ENCODE data around the gene ARHGEF10L.

Gene ARHGEF10L

GRCh38 chr1:17531682-17532487 is 7.6 kb upstream of the ARHGEF10L start:
- Histone ChIP-seq H3K79me2 (ENCODE audit: insufficient read depth, low read length) (no peaks in the 10 kb centered on the region), H4K20me1 (ENCODE audit: low read depth, low read length) (no peaks in the 10 kb centered on the region), H3K9ac (ENCODE audit: low read length) (no peak overlapping the region), H3K9me3 (ENCODE audit: insufficient read depth, low read length) (no peaks in the 10 kb centered on the region), H2AFZ (ENCODE audit: low read depth, low read length, severe bottlenecking) (no peak overlapping the region), H3K27me3 (ENCODE audit: low read length) (no peaks in the 10 kb centered on the region), H3K9me2 (replicated peaks; ENCODE audit: insufficient read depth, low read length) (no peaks in the 10 kb centered on the region), H3F3A (ENCODE audit: insufficient read depth) (no peaks in the 10 kb centered on the region), H3K27ac (ENCODE audit: low read depth, low read length) (no peak overlapping the region), H3K36me3 (ENCODE audit: low read length) (no peaks in the 10 kb centered on the region), H3K4me2 (ENCODE audit: low read depth, low read length, poor library complexity, severe bottlenecking) (no peak overlapping the region), H3K4me3 (ENCODE audit: insufficient read depth, low read length, poor library complexity, severe bottlenecking) (no peak overlapping the region)
- TF ChIP-seq CTCF (IDR thresholded peaks at IDR 0.05; ENCODE audit: insufficient read depth, low read length, poor library complexity, severe bottlenecking) = no peak
- no peak for TF ChIP-seq EZH2phosphoT487 (conservative IDR thresholded peaks at IDR 0.05; ENCODE audit: low read length)

- no peaks in the 10 kb centered on the region for H3K27me3 ChIP-seq (ENCODE audit: low read length)
- TF ChIP-seq EZH2phosphoT487 (conservative IDR thresholded peaks at IDR 0.05; ENCODE audit: low read length) (no peak), CTCF (IDR thresholded peaks at IDR 0.05; ENCODE audit: insufficient read depth, low read length, poor library complexity, severe bottlenecking) (no peak)
- H3K4me3 ChIP-seq (ENCODE audit: insufficient read depth, low read length, poor library complexity, severe bottlenecking) = no peak overlapping the region
- no peaks in the 10 kb centered on the region for H3K79me2 ChIP-seq (ENCODE audit: insufficient read depth, low read length)
- H3K9me3 ChIP-seq (ENCODE audit: insufficient read depth, low read length) = no peaks in the 10 kb centered on the region
- H3K9me2 ChIP-seq (replicated peaks; ENCODE audit: insufficient read depth, low read length) = no peaks in the 10 kb centered on the region
- no peak overlapping the region for H3K9ac ChIP-seq (ENCODE audit: low read length)
- no peaks in the 10 kb centered on the region for H4K20me1 ChIP-seq (ENCODE audit: low read depth, low read length)
- no peaks in the 10 kb centered on the region for H3K36me3 ChIP-seq (ENCODE audit: low read length)
- H3K27ac ChIP-seq (ENCODE audit: low read depth, low read length) = no peak overlapping the region
- no peak overlapping the region for H3K4me2 ChIP-seq (ENCODE audit: low read depth, low read length, poor library complexity, severe bottlenecking)
- no peak overlapping the region for H2AFZ ChIP-seq (ENCODE audit: low read depth, low read length, severe bottlenecking)
- H3F3A ChIP-seq (ENCODE audit: insufficient read depth) = no peaks in the 10 kb centered on the region
Measured at GRCh38 chr1:17533201-17533600, 6.3 kb upstream of the ARHGEF10L start.

GRCh38 chr1:17535300-17535936 is 4.1 kb upstream of the ARHGEF10L start:
- no peak overlapping the region for H3K4me3 ChIP-seq (ENCODE audit: insufficient read depth, low read length, poor library complexity, severe bottlenecking)

More at GRCh38 chr1:17535300-17535936, 4.1 kb upstream of the ARHGEF10L start:
- Histone ChIP-seq H3K4me2 (ENCODE audit: low read depth, low read length, poor library complexity, severe bottlenecking) (no peak overlapping the region), H2AFZ (ENCODE audit: low read depth, low read length, severe bottlenecking) (no peak overlapping the region), H3K36me3 (ENCODE audit: low read length) (no peaks in the 10 kb centered on the region), H3K79me2 (ENCODE audit: insufficient read depth, low read length) (no peaks in the 10 kb centered on the region), H3K9me2 (replicated peaks; ENCODE audit: insufficient read depth, low read length) (no peaks in the 10 kb centered on the region), H3K9ac (ENCODE audit: low read length) (no peak overlapping the region), H3F3A (ENCODE audit: insufficient read depth) (no peaks in the 10 kb centered on the region), H4K20me1 (ENCODE audit: low read depth, low read length) (no peaks in the 10 kb centered on the region), H3K27ac (ENCODE audit: low read depth, low read length) (no peak overlapping the region), H3K27me3 (ENCODE audit: low read length) (no peaks in the 10 kb centered on the region), H3K9me3 (ENCODE audit: insufficient read depth, low read length) (no peaks in the 10 kb centered on the region)
- TF ChIP-seq CTCF (IDR thresholded peaks at IDR 0.05; ENCODE audit: insufficient read depth, low read length, poor library complexity, severe bottlenecking) (no peak), EZH2phosphoT487 (conservative IDR thresholded peaks at IDR 0.05; ENCODE audit: low read length) (no peak)
